GM13977 (cell line): ENCODE measurements around the gene CXCL10.

Experiments used
- DNase-seq: peaks from one replicate; pipeline ENCODE4 v3.0.0; 2012; ENCODE audit warnings: low spot score
- CTCF ChIP-seq: IDR thresholded peaks from 2 replicates; pipeline ENCODE4 v1.5.1; 2012; ENCODE audit warnings: mild to moderate bottlenecking, control low read depth; ENCODE audit not compliant: insufficient read depth; ENCODE audit errors: extremely low read depth, missing control alignments
- in situ Hi-C: fragments of 300-500 bp; cut with MboI; formaldehyde crosslinking; loops from one replicate; pipeline ENCODE4 v1.12.0; 2022; ENCODE audit warnings: low sequenced_read_pairs, low pct_unique_long_range_greater_than_20kb, mixed read lengths, inconsistent platforms; ENCODE audit not compliant: unreplicated experiment

The CXCL10 gene

GRCh38 chr4:76029300-76029699 lies 6.0 kb upstream of the CXCL10 start:
- no peak for DNase-seq
- in situ Hi-C loops = no loop called here
- no peak for TF ChIP-seq CTCF

GRCh38 chr4:76028350-76028765 lies 5.1 kb upstream of the CXCL10 start:
- DNase-seq = no peak
- in situ Hi-C loops = no loop called here
- TF ChIP-seq CTCF = no peak

GRCh38 chr4:76024065-76024464 lies 768 bp upstream of the CXCL10 start:
- TF ChIP-seq CTCF = no peak
- DNase-seq = no peak
- in situ Hi-C loops = no loop called here

GRCh38 chr4:76022677-76023076 lies 620 bp downstream of the CXCL10 start:
- in situ Hi-C loops = no loop called here
- no peak for DNase-seq
- TF ChIP-seq CTCF = no peak

GRCh38 chr4:76022031-76022430 lies 1.3 kb downstream of the CXCL10 start:
- in situ Hi-C loops = no loop called here
- DNase-seq = no peak
- TF ChIP-seq CTCF = no peak

- TF ChIP-seq CTCF = no peak
- no peak for DNase-seq
Observed at GRCh38 chr4:76017056-76017686, 6.1 kb downstream of the CXCL10 start.

GRCh38 chr4:76016393-76016792 lies 6.9 kb downstream of the CXCL10 start:
- DNase-seq = no peak
- no peak for TF ChIP-seq CTCF
- in situ Hi-C loops = no loop called here

More at GRCh38 chr4:76017056-76017686, 6.1 kb downstream of the CXCL10 start:
- in situ Hi-C loops = no loop called here
